K562 (cell line): ENCODE data around the gene LRFN2. TPM values are rescaled to one million over a fixed set of nuclear protein-coding genes. Genes with fewer than 3 reads are reported as not detected.

ENCODE experiments used
- ATAC-seq: fragments of 200-7000 bp; cut with Tn5 transposase; 3 replicates; pipeline ENCODE4 v1.9.1; 2020; ENCODE audit warnings: moderate library complexity
- BruUV-seq: library from RNA; stranded (reverse); fragments of 400-500 nt; replicated peaks from 2 replicates; lab custom pipeline; 2021; lab: Mats Ljungman, UMichigan
- CTCF ChIA-PET: fragments of 300-600 bp; formaldehyde crosslinking; extraction: SDS; loops from one replicate; lab custom pipeline; 2021; ENCODE audit warnings: low intra/inter-chr PET ratio; lab: Yijun Ruan, JAX
- POLR2A ChIA-PET: fragments of 300-600, 350-650 bp; sonication (Branson Sonifier 250); formaldehyde crosslinking; extraction: SDS; loops from one replicate; lab custom pipeline; 2021; ENCODE audit warnings: antibody characterized with exemption, inconsistent platforms; lab: Yijun Ruan, JAX
- DNase-seq, 4 experiments: peaks; one replicate each; pipeline versions ENCODE4 v3.0.0 to v3.0.0-alpha.2; 2011 to 2018; ENCODE audit warnings: low spot score in 3 of 4, mixed read lengths in 3 of 4; ENCODE audit errors: extremely low read depth in 1 of 4
- FAIRE-seq: peaks from 2 replicates; lab custom pipeline; 2011; peaks lifted over from hg19 to GRCh38; lab: Jason Lieb, UNC
- H2AFZ ChIP-seq: 2 replicates; pipeline ENCODE4 v1.6.0; 2011; ENCODE audit warnings: low read depth, low read length, control low read depth, inconsistent platforms
- H3K27ac ChIP-seq: fragments of 200-600 bp; 3 replicates; pipeline ENCODE4 v1.8.0; 2011; ENCODE audit warnings: low read depth, mild to moderate bottlenecking, control low read depth, inconsistent platforms, low read length, moderate library complexity, mixed read lengths; ENCODE audit errors: extremely low read depth
- H3K27me3 ChIP-seq, 2 experiments: fragments of 300-600 bp in 1 of 2; 2 replicates in 1 of 2; 3 replicates in 1 of 2; pipeline versions ENCODE4 v1.6.0 to v1.8.0; 2011; ENCODE audit warnings: inconsistent platforms in 2 of 2, low read length in 2 of 2, mild to moderate bottlenecking in 1 of 2, mixed read lengths in 1 of 2, moderate library complexity in 1 of 2; ENCODE audit not compliant: control insufficient read depth in 2 of 2, insufficient read depth in 2 of 2
- H3K36me3 ChIP-seq: fragments of 300-600 bp; 3 replicates; pipeline ENCODE4 v1.8.0; 2011; ENCODE audit warnings: mild to moderate bottlenecking, low read length, inconsistent platforms; ENCODE audit not compliant: control insufficient read depth, insufficient read depth
- H3K4me1 ChIP-seq, 2 experiments: fragments of 200-600 bp in 1 of 2; replicated peaks in 1 of 2; 2 replicates in 1 of 2; 3 replicates in 1 of 2; pipeline versions ENCODE4 v1.5.1 to v1.8.0; 2011; ENCODE audit warnings: inconsistent platforms in 2 of 2, low read length in 2 of 2, mild to moderate bottlenecking in 1 of 2, mixed read lengths in 1 of 2, moderate library complexity in 1 of 2; ENCODE audit not compliant: control insufficient read depth in 2 of 2, insufficient read depth in 2 of 2
- H3K4me2 ChIP-seq: 2 replicates; pipeline ENCODE4 v1.6.1; 2011; ENCODE audit warnings: low read length, control low read depth, inconsistent platforms, mixed read lengths; ENCODE audit not compliant: insufficient read depth
- H3K4me3 ChIP-seq: fragments of 200-600 bp; sonication (generic), shearing (Covaris generic); 2 replicates; pipeline ENCODE4 v1.5.1; 2016; ENCODE audit warnings: control low read depth, inconsistent platforms
- H3K79me2 ChIP-seq: fragments of 200-600 bp; 3 replicates; pipeline ENCODE4 v1.8.0; 2011; ENCODE audit warnings: low read length, inconsistent platforms; ENCODE audit not compliant: control insufficient read depth, insufficient read depth
- H3K9ac ChIP-seq, 2 experiments: 2 replicates each; pipeline versions ENCODE4 v1.6.0 to v1.6.1; 2011; ENCODE audit warnings: low read depth in 2 of 2, low read length in 2 of 2, control low read depth in 1 of 2, inconsistent platforms in 1 of 2, mild to moderate bottlenecking in 1 of 2, mixed read lengths in 1 of 2; ENCODE audit not compliant: insufficient read depth in 1 of 2
- H3K9me1 ChIP-seq: one replicate; pipeline ENCODE4 v1.6.0; 2011; ENCODE audit warnings: inconsistent platforms, mild to moderate bottlenecking, low read length, moderate library complexity; ENCODE audit not compliant: control insufficient read depth, insufficient read depth
- H3K9me3 ChIP-seq: replicated peaks from 2 replicates; pipeline ENCODE4 v1.5.1; 2011; ENCODE audit warnings: low read depth, low read length, inconsistent platforms; ENCODE audit not compliant: control insufficient read depth, insufficient read depth
- H4K20me1 ChIP-seq: replicated peaks from 2 replicates; pipeline ENCODE4 v1.6.1; 2011; ENCODE audit warnings: low read length, inconsistent platforms, mixed read lengths; ENCODE audit not compliant: control insufficient read depth, insufficient read depth
- BRD9 ChIP-seq: fragments of 450-650 bp; IDR thresholded peaks from 2 replicates; pipeline ENCODE4 v1.6.1; 2018; ENCODE audit warnings: low read depth; ENCODE audit not compliant: partially characterized antibody
- CTBP1 ChIP-seq: fragments of 450-650 bp; IDR thresholded peaks from 2 replicates; pipeline ENCODE4 v1.6.1; 2016; ENCODE audit warnings: borderline replicate concordance
- CXXC5 ChIP-seq: fragments of 250-450 bp; sonication (Bioruptor Pico); IDR thresholded peaks from 2 replicates; pipeline ENCODE4 v1.8.0; 2022; ENCODE audit warnings: inconsistent platforms, mild to moderate bottlenecking, moderate library complexity
- EHMT2 ChIP-seq: fragments of 450-650 bp; IDR thresholded peaks from 2 replicates; pipeline ENCODE4 v1.6.1; 2018; ENCODE audit warnings: antibody characterized with exemption
- ESRRA ChIP-seq: fragments of 450-650 bp; IDR thresholded peaks from 2 replicates; pipeline ENCODE4 v1.6.1; 2014; ENCODE audit warnings: low read depth, mild to moderate bottlenecking, moderate library complexity, borderline replicate concordance
- FOXA1 ChIP-seq: fragments of 450-650 bp; IDR thresholded peaks from 2 replicates; pipeline ENCODE4 v1.6.1; 2016; ENCODE audit warnings: mild to moderate bottlenecking, borderline replicate concordance
- FOXA3 ChIP-seq, 2 experiments: fragments of 450-650 bp in 1 of 2; sonication (generic) in 1 of 2; formaldehyde crosslinking; IDR thresholded peaks in 1 of 2; conservative IDR thresholded peaks in 1 of 2; 2 replicates each; pipeline versions ENCODE4 v1.4.0 to v1.8.0; 2020 to 2022; ENCODE audit warnings: mild to moderate bottlenecking in 2 of 2, missing genetic modification reagents in 1 of 2
- GATA2 ChIP-seq: sonication (generic); formaldehyde crosslinking; IDR thresholded peaks from 2 replicates; pipeline ENCODE4 v1.4.0; 2020; ENCODE audit warnings: mild to moderate bottlenecking, missing genetic modification reagents
- HDAC8 ChIP-seq: fragments of 450-650 bp; IDR thresholded peaks from 2 replicates; pipeline ENCODE4 v1.6.1; 2016; ENCODE audit warnings: mild to moderate bottlenecking, missing genetic modification characterization, moderate library complexity, missing compliant biosample characterization
- ILK ChIP-seq: fragments of 450-650 bp; IDR thresholded peaks from 2 replicates; pipeline ENCODE4 v1.6.1; 2016; ENCODE audit warnings: missing genetic modification characterization, low read depth, mild to moderate bottlenecking, missing compliant biosample characterization, moderate library complexity, borderline replicate concordance
- MAFG ChIP-seq: fragments of 450-650 bp; conservative IDR thresholded peaks from 2 replicates; pipeline ENCODE4 v1.6.1; 2016; ENCODE audit warnings: missing genetic modification characterization, missing compliant biosample characterization
- NCOR1 ChIP-seq: fragments of 450-650 bp; IDR thresholded peaks from 2 replicates; pipeline ENCODE4 v1.6.1; 2016; ENCODE audit warnings: mild to moderate bottlenecking, moderate library complexity
- PATZ1 ChIP-seq: fragments of 250-450 bp; sonication (Bioruptor Pico); IDR thresholded peaks from 2 replicates; pipeline ENCODE4 v1.5.0; 2020; ENCODE audit warnings: mild to moderate bottlenecking, borderline replicate concordance
- PCBP2 ChIP-seq: fragments of 200-400 bp; formaldehyde crosslinking; IDR thresholded peaks from 2 replicates; pipeline ENCODE4 v1.6.1; 2018; ENCODE audit warnings: low read length, low read depth, mild to moderate bottlenecking, moderate library complexity; ENCODE audit not compliant: poor library complexity, severe bottlenecking
- SAFB2 ChIP-seq: fragments of 200-400 bp; formaldehyde crosslinking; IDR thresholded peaks from 2 replicates; pipeline ENCODE4 v1.6.1; 2018; ENCODE audit warnings: borderline replicate concordance, low read length, low read depth, moderate library complexity; ENCODE audit not compliant: severe bottlenecking
- TCF7L2 ChIP-seq: fragments of 150-350 bp; IDR thresholded peaks from 2 replicates; pipeline ENCODE4 v1.6.1; 2016; ENCODE audit warnings: low read depth, mild to moderate bottlenecking, low read length, moderate library complexity
- TCFL5 ChIP-seq: fragments of 250-450 bp; sonication (Bioruptor Pico); conservative IDR thresholded peaks from 2 replicates; pipeline ENCODE4 v1.6.1; 2021; ENCODE audit warnings: mild to moderate bottlenecking, moderate library complexity, matching md5 sums
- ZNF586 ChIP-seq: fragments of 450-650 bp; formaldehyde crosslinking; conservative IDR thresholded peaks from 2 replicates; pipeline ENCODE4 v1.4.0; 2020; ENCODE audit warnings: mild to moderate bottlenecking, moderate library complexity
- WGBS: fragments of 100-300 bp; shearing (Covaris generic); methylation state at CpG from one replicate; pipeline ENCODE4 v1.1.6; 2016; ENCODE audit warnings: low coverage, mixed read lengths; ENCODE audit not compliant: insufficient coverage; ENCODE audit errors: missing lambda C conversion rate; 5-methylcytosine and 5-hydroxymethylcytosine counted together
- in situ Hi-C: fragments of 300-500 bp; cut with MboI; formaldehyde crosslinking; loops from 4 replicates; pipeline ENCODE4 v1.15.0; 2018; ENCODE audit warnings: inconsistent platforms, mixed read lengths
- intact Hi-C: fragments of 100-400 bp; cut with micrococcal nuclease; formaldehyde crosslinking; loops from 2 replicates; pipeline ENCODE4 v1.14.2; 2022
- polyA plus RNA-seq, 8 experiments: library from polyadenylated mRNA; depleted of rRNA in 4 of 8; stranded (reverse) in 5 of 8; unstranded in 3 of 8; fragments of >200 nt; fragmentation: Nextera tagmentation in 2 of 8; fragmentation: Illumina TruSeq in 1 of 8; extraction: Ambion mirVana in 2 of 8; extraction: Trizol in 1 of 8; gene quantifications; 2 replicates each; pipeline versions ENCODE4 v1.2.1 to v1.2.3, GENCODE V29; 2011 to 2014; ENCODE audit warnings: inconsistent platforms in 1 of 8, missing spikeins in 1 of 8
- total RNA-seq, 7 experiments: library from RNA; depleted of rRNA in 6 of 7; stranded (reverse); fragments of >200 nt in 6 of 7; fragmentation: Illumina TruSeq in 2 of 7; extraction: Trizol in 2 of 7; gene quantifications; 2 replicates each; pipeline versions ENCODE4 v1.2.1 to v1.2.3, GENCODE V29; 2011 to 2021; ENCODE audit warnings: low replicate concordance in 1 of 7
- TF ChIP-seq, protein P1 (sequence below): sonication (generic); formaldehyde crosslinking; IDR thresholded peaks from 2 replicates; pipeline ENCODE4 v1.8.1; 2023; ENCODE audit warnings: mild to moderate bottlenecking, missing genetic modification reagents, moderate library complexity

The LRFN2 gene
- total and polyA plus RNA-seq, 9 of the 15 experiments (the other 6 are each of a cell fraction or from before 2014, with no cell fraction given) = not detected

GRCh38 chr6:40443842-40444241, 143.3 kb downstream of the LRFN2 start:
- H3K27me3 ChIP-seq = peaks cover 9 to 34% of the 10 kb centered on the region in 2 experiments
- no peak overlapping the region for H2AFZ ChIP-seq
- H3K4me3 ChIP-seq = no peak overlapping the region
- DNase-seq (no peak), ATAC-seq (no peak), FAIRE-seq (no peak)
- no peak overlapping the region for H3K4me2 ChIP-seq
- no peaks in the 10 kb centered on the region for H3K4me1 ChIP-seq
- CTCF ChIA-PET = no interaction called here
- no peaks in the 10 kb centered on the region for H3K9me3 ChIP-seq
- 0% methylated on average over 2 of the region's 2 CpGs for WGBS
- no peaks in the 10 kb centered on the region for H4K20me1 ChIP-seq
- TF ChIP-seq EHMT2 (no peak), ILK (tag) (no peak), CXXC5 (CRISPR knock-in tag) (no peak), FOXA1 (no peak), SAFB2 (no peak), HDAC8 (no peak), MAFG (tag) (no peak), PCBP2 (no peak), FOXA3 (CRISPR knock-in tag; conservative IDR thresholded peaks at IDR 0.05 in 1 of 2, IDR thresholded peaks at IDR 0.05 in 1 of 2) (no peak), ESRRA (no peak), NCOR1 (no peak), GATA2 (CRISPR knock-in tag) (no peak), TCF7L2 (no peak), PATZ1 (CRISPR knock-in tag) (no peak), BRD9 (no peak), CTBP1 (no peak), ZNF586 (CRISPR knock-in tag) (no peak), TCFL5 (CRISPR knock-in tag) (no peak)
- TF ChIP-seq, protein P1, sequence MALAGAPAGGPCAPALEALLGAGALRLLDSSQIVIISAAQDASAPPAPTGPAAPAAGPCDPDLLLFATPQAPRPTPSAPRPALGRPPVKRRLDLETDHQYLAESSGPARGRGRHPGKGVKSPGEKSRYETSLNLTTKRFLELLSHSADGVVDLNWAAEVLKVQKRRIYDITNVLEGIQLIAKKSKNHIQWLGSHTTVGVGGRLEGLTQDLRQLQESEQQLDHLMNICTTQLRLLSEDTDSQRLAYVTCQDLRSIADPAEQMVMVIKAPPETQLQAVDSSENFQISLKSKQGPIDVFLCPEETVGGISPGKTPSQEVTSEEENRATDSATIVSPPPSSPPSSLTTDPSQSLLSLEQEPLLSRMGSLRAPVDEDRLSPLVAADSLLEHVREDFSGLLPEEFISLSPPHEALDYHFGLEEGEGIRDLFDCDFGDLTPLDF (CRISPR knock-in tag) = no peak
- in situ Hi-C loops = no loop called here
- no TSS peak for BruUV-seq
- no peak overlapping the region for H3K9ac ChIP-seq
- no peak overlapping the region for H3K27ac ChIP-seq
- intact Hi-C loops = no loop called here
- H3K9me1 ChIP-seq = no peaks in the 10 kb centered on the region
- no peaks in the 10 kb centered on the region for H3K36me3 ChIP-seq
- H3K79me2 ChIP-seq = no peaks in the 10 kb centered on the region
- POLR2A ChIA-PET = interaction anchor here (0.6 kb wide), 1 partner anchor 274 kb away, joined by 4 read pairs; no protein-coding TSS in a partner anchor
